ENCODE data around the gene L3MBTL4.

- TF ChIP-seq, protein P1, sequence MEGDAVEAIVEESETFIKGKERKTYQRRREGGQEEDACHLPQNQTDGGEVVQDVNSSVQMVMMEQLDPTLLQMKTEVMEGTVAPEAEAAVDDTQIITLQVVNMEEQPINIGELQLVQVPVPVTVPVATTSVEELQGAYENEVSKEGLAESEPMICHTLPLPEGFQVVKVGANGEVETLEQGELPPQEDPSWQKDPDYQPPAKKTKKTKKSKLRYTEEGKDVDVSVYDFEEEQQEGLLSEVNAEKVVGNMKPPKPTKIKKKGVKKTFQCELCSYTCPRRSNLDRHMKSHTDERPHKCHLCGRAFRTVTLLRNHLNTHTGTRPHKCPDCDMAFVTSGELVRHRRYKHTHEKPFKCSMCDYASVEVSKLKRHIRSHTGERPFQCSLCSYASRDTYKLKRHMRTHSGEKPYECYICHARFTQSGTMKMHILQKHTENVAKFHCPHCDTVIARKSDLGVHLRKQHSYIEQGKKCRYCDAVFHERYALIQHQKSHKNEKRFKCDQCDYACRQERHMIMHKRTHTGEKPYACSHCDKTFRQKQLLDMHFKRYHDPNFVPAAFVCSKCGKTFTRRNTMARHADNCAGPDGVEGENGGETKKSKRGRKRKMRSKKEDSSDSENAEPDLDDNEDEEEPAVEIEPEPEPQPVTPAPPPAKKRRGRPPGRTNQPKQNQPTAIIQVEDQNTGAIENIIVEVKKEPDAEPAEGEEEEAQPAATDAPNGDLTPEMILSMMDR (IDR thresholded peaks at IDR 0.05), result no peak
- TF ChIP-seq POLR2A (IDR thresholded peaks at IDR 0.05), result no peak
These were observed 420.8 kb downstream of the L3MBTL4 start for GRCh38 chr18:5993938-5994337.
